HepG2 (cell line): ENCODE measurements around the gene FFAR2. TPM values are rescaled to one million over a fixed set of nuclear protein-coding genes. Genes with fewer than 3 reads are reported as not detected.

Experiments used
- ARNT2 ChIP-seq: sonication (generic); formaldehyde crosslinking; IDR thresholded peaks from 2 replicates; pipeline ENCODE4 v1.8.0; 2022; ENCODE audit warnings: mild to moderate bottlenecking, low read depth, missing genetic modification reagents, moderate library complexity
- CCDC6 ChIP-seq: sonication (generic); formaldehyde crosslinking; IDR thresholded peaks from 2 replicates; pipeline ENCODE4 v1.8.1; 2022; ENCODE audit warnings: mild to moderate bottlenecking, missing genetic modification reagents, moderate library complexity
- GABPB1 ChIP-seq: IDR thresholded peaks from 2 replicates; pipeline ENCODE4 v1.6.1; 2016; ENCODE audit warnings: mild to moderate bottlenecking, missing genetic modification reagents, moderate library complexity, missing compliant biosample characterization
- GFI1 ChIP-seq: sonication (generic); formaldehyde crosslinking; IDR thresholded peaks from 2 replicates; pipeline ENCODE4 v1.5.0; 2020; ENCODE audit warnings: missing genetic modification reagents, mild to moderate bottlenecking, borderline replicate concordance
- HDAC6 ChIP-seq: fragments of 200-600 bp; sonication (generic); IDR thresholded peaks from 2 replicates; pipeline ENCODE4 v1.7.0; 2017; ENCODE audit warnings: mild to moderate bottlenecking, antibody characterized with exemption, low read length, low read depth
- KDM2A ChIP-seq: sonication (generic); formaldehyde crosslinking; IDR thresholded peaks from 2 replicates; pipeline ENCODE4 v1.4.0; 2020; ENCODE audit warnings: low read depth, missing genetic modification reagents, borderline replicate concordance
- KDM6A ChIP-seq: IDR thresholded peaks from 2 replicates; pipeline ENCODE4 v1.6.1; 2016; ENCODE audit warnings: low read depth
- MYC ChIP-seq: sonication (generic); formaldehyde crosslinking; IDR thresholded peaks from 2 replicates; pipeline ENCODE4 v1.9.0; 2021; ENCODE audit warnings: missing genetic modification reagents, borderline replicate concordance
- MYNN ChIP-seq: sonication (generic); formaldehyde crosslinking; IDR thresholded peaks from 2 replicates; pipeline ENCODE4 v1.4.0; 2020; ENCODE audit warnings: mild to moderate bottlenecking, low read depth, missing genetic modification reagents
- SIN3B ChIP-seq: fragments of 150-350 bp; IDR thresholded peaks from 2 replicates; pipeline ENCODE4 v1.6.1; 2014; ENCODE audit warnings: low read length
- SMARCC2 ChIP-seq: fragments of 450-650 bp; IDR thresholded peaks from 2 replicates; pipeline ENCODE4 v1.6.1; 2017; ENCODE audit warnings: antibody characterized with exemption, mild to moderate bottlenecking
- ZFP37 ChIP-seq: sonication (generic); formaldehyde crosslinking; IDR thresholded peaks from 2 replicates; pipeline ENCODE4 v1.4.0; 2020; ENCODE audit warnings: missing genetic modification reagents, borderline replicate concordance
- ZKSCAN5 ChIP-seq: sonication (generic); formaldehyde crosslinking; IDR thresholded peaks from 2 replicates; pipeline ENCODE4 v1.5.1; 2020; ENCODE audit warnings: mild to moderate bottlenecking, missing genetic modification reagents
- ZNF451 ChIP-seq: sonication (generic); formaldehyde crosslinking; IDR thresholded peaks from 2 replicates; pipeline ENCODE4 v1.5.0; 2020; ENCODE audit warnings: mild to moderate bottlenecking, missing genetic modification reagents
- ZNF484 ChIP-seq: sonication (generic); formaldehyde crosslinking; IDR thresholded peaks from 2 replicates; pipeline ENCODE4 v1.5.1; 2020; ENCODE audit warnings: mild to moderate bottlenecking, low read depth, missing genetic modification reagents, borderline replicate concordance
- ZNF672 ChIP-seq: sonication (generic); formaldehyde crosslinking; IDR thresholded peaks from 2 replicates; pipeline ENCODE4 v1.8.1; 2022; ENCODE audit warnings: missing genetic modification reagents
- ZNF768 ChIP-seq: sonication (generic); formaldehyde crosslinking; IDR thresholded peaks from 2 replicates; pipeline ENCODE4 v1.4.0; 2020; ENCODE audit warnings: missing genetic modification reagents
- ZNF781 ChIP-seq: sonication (generic); formaldehyde crosslinking; IDR thresholded peaks from 2 replicates; pipeline ENCODE4 v1.5.1; 2020; ENCODE audit warnings: borderline replicate concordance, mild to moderate bottlenecking, missing genetic modification reagents; ENCODE audit errors: not compliant biosample characterization
- polyA plus RNA-seq, 8 experiments: library from polyadenylated mRNA; depleted of rRNA in 3 of 8; stranded (reverse) in 7 of 8; unstranded in 1 of 8; fragments of >200 nt; fragmentation: Illumina TruSeq in 4 of 8; extraction: Trizol in 4 of 8; gene quantifications; 2 replicates each; pipeline versions ENCODE4 v1.2.1 to v1.2.3, GENCODE V29; 2011 to 2016; ENCODE audit warnings: low read depth in 4 of 8, missing spikeins in 1 of 8, mixed read lengths in 1 of 8; ENCODE audit not compliant: insufficient read depth in 1 of 8
- total RNA-seq, 5 experiments: library from RNA; depleted of rRNA; stranded (reverse); fragments of >200 nt; fragmentation: Illumina TruSeq; extraction: Trizol; gene quantifications; 2 replicates each; pipeline ENCODE4 v1.2.3, GENCODE V29; 2016; ENCODE audit warnings: low read depth in 1 of 5
- TF ChIP-seq, protein P1 (sequence below): sonication (generic); formaldehyde crosslinking; IDR thresholded peaks from 2 replicates; pipeline ENCODE4 v1.4.0; 2020; ENCODE audit warnings: missing genetic modification reagents, mild to moderate bottlenecking, borderline replicate concordance
- TF ChIP-seq, protein P2 (sequence below): sonication (generic); formaldehyde crosslinking; IDR thresholded peaks from 2 replicates; pipeline ENCODE4 v1.4.0; 2020; ENCODE audit warnings: low read depth, missing genetic modification reagents
- TF ChIP-seq, protein P3 (sequence below): sonication (generic); formaldehyde crosslinking; conservative IDR thresholded peaks from 2 replicates; pipeline ENCODE4 v1.4.0; 2020; ENCODE audit warnings: missing genetic modification reagents
- TF ChIP-seq, protein P4 (sequence below): sonication (generic); formaldehyde crosslinking; IDR thresholded peaks from 2 replicates; pipeline ENCODE4 v1.8.1; 2023; ENCODE audit warnings: mild to moderate bottlenecking, missing genetic modification reagents

Gene FFAR2
- total and polyA plus RNA-seq, 2 of the 13 experiments (the other 11 are each of a cell fraction or from before 2014, with no cell fraction given) = 0.12 TPM; not detected in 1

DNA sequence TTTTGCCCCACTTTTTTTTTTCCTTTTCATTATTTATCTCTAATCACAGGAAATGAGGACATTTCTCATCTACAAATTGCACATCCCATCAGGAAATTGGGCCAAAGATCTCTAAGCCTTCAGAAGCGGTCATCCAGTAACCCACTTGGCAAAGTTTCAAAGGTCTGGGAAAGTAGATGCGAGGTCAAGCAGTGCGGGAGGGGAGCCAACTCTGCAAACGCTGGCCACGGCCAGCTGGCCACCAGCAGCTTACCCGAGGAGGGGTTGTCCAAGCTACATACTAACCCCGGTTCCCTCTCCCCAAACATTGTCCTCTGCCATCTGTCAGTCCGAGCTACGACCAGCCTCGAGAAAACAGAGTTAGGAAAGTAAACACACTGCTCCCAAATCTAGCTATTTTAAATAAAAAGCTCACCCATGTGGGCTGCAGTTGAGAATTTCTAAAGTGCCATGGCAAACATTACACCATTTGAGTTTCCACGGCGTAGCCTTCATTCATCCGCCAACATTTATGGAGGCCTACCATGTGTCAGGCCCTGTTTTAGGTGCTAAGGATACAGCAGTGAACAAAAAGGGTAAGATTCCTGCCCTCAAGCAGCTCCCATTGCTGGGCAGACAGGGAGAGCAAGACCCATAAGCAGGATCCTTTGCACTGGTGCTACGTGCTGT is 11.5 kb downstream of the FFAR2 start (continued):
- TF ChIP-seq ARNT2 (CRISPR knock-in tag) (no peak; the same call in 1 of the 2 replicates), ZNF768 (no peak), SIN3B (no peak), ZNF484 (CRISPR knock-in tag) (no peak), GABPB1 (no peak), ZFP37 (CRISPR knock-in tag) (no peak), CCDC6 (no peak), HDAC6 (no peak), SMARCC2 (no peak), KDM2A (CRISPR knock-in tag) (no peak), ZNF781 (CRISPR knock-in tag) (no peak), KDM6A (no peak), MYNN (CRISPR knock-in tag) (no peak), MYC (no peak), ZNF451 (CRISPR knock-in tag) (no peak), ZKSCAN5 (CRISPR knock-in tag) (no peak), ZNF672 (no peak), GFI1 (CRISPR knock-in tag) (no peak)
- TF ChIP-seq, protein P1, sequence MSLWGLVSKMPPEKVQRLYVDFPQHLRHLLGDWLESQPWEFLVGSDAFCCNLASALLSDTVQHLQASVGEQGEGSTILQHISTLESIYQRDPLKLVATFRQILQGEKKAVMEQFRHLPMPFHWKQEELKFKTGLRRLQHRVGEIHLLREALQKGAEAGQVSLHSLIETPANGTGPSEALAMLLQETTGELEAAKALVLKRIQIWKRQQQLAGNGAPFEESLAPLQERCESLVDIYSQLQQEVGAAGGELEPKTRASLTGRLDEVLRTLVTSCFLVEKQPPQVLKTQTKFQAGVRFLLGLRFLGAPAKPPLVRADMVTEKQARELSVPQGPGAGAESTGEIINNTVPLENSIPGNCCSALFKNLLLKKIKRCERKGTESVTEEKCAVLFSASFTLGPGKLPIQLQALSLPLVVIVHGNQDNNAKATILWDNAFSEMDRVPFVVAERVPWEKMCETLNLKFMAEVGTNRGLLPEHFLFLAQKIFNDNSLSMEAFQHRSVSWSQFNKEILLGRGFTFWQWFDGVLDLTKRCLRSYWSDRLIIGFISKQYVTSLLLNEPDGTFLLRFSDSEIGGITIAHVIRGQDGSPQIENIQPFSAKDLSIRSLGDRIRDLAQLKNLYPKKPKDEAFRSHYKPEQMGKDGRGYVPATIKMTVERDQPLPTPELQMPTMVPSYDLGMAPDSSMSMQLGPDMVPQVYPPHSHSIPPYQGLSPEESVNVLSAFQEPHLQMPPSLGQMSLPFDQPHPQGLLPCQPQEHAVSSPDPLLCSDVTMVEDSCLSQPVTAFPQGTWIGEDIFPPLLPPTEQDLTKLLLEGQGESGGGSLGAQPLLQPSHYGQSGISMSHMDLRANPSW = no peak
- TF ChIP-seq, protein P2, sequence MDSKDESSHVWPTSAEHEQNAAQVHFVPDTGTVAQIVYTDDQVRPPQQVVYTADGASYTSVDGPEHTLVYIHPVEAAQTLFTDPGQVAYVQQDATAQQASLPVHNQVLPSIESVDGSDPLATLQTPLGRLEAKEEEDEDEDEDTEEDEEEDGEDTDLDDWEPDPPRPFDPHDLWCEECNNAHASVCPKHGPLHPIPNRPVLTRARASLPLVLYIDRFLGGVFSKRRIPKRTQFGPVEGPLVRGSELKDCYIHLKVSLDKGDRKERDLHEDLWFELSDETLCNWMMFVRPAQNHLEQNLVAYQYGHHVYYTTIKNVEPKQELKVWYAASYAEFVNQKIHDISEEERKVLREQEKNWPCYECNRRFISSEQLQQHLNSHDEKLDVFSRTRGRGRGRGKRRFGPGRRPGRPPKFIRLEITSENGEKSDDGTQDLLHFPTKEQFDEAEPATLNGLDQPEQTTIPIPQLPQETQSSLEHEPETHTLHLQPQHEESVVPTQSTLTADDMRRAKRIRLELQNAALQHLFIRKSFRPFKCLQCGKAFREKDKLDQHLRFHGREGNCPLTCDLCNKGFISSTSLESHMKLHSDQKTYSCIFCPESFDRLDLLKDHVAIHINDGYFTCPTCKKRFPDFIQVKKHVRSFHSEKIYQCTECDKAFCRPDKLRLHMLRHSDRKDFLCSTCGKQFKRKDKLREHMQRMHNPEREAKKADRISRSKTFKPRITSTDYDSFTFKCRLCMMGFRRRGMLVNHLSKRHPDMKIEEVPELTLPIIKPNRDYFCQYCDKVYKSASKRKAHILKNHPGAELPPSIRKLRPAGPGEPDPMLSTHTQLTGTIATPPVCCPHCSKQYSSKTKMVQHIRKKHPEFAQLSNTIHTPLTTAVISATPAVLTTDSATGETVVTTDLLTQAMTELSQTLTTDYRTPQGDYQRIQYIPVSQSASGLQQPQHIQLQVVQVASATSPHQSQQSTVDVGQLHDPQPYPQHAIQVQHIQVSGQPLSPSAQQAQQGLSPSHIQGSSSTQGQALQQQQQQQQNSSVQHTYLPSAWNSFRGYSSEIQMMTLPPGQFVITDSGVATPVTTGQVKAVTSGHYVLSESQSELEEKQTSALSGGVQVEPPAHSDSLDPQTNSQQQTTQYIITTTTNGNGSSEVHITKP (CRISPR knock-in tag) = no peak
- TF ChIP-seq, protein P3, sequence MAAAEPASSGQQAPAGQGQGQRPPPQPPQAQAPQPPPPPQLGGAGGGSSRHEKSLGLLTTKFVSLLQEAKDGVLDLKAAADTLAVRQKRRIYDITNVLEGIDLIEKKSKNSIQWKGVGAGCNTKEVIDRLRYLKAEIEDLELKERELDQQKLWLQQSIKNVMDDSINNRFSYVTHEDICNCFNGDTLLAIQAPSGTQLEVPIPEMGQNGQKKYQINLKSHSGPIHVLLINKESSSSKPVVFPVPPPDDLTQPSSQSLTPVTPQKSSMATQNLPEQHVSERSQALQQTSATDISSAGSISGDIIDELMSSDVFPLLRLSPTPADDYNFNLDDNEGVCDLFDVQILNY = no peak
- TF ChIP-seq, protein P4, sequence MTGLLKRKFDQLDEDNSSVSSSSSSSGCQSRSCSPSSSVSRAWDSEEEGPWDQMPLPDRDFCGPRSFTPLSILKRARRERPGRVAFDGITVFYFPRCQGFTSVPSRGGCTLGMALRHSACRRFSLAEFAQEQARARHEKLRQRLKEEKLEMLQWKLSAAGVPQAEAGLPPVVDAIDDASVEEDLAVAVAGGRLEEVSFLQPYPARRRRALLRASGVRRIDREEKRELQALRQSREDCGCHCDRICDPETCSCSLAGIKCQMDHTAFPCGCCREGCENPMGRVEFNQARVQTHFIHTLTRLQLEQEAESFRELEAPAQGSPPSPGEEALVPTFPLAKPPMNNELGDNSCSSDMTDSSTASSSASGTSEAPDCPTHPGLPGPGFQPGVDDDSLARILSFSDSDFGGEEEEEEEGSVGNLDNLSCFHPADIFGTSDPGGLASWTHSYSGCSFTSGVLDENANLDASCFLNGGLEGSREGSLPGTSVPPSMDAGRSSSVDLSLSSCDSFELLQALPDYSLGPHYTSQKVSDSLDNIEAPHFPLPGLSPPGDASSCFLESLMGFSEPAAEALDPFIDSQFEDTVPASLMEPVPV (CRISPR knock-in tag) = no peak
